ENCODE results near the gene DALRD3.

Gene DALRD3

GRCh38 chr3:49004352-49005302, 13.8 kb downstream of the DALRD3 start:
- DNase-seq: peak in 2 of 3 experiments; percentile 2 to 35

GRCh38 chr3:49001155-49001554, 17.2 kb downstream of the DALRD3 start:
- no peak for DNase-seq

GRCh38 chr3:48999085-48999858, 19.1 kb downstream of the DALRD3 start:
- DNase-seq: peak; percentile 7 to 86 (median 62)

- DNase-seq: peak; percentile 85 to 92 (median 86)
Measured at GRCh38 chr3:48997714-48998637, 20.4 kb downstream of the DALRD3 start.

- no peak for DNase-seq
Measured at GRCh38 chr3:48997102-48997635, 21.2 kb downstream of the DALRD3 start.

- no peak for DNase-seq
Measured at GRCh38 chr3:48996640-48997039, 21.7 kb downstream of the DALRD3 start.

GRCh38 chr3:48993834-48994233, 24.5 kb downstream of the DALRD3 start:
- DNase-seq: no peak

GRCh38 chr3:48991851-48992545, 26.4 kb downstream of the DALRD3 start:
- no peak for DNase-seq

- peak; percentile 37 to 73 (median 65) for DNase-seq
Measured at GRCh38 chr3:48990636-48991469, 27.5 kb downstream of the DALRD3 start.

- peak; percentile 69 to 88 (median 81) for DNase-seq
Measured at GRCh38 chr3:48989796-48990635, 28.4 kb downstream of the DALRD3 start, which contains the start of gene P4HTM. P4HTM (plus strand) TSS chr3:48990241; CDS start chr3:48990257, 16 bp downstream.

- peak in 1 of 3 experiments; percentile 33 for DNase-seq
Measured at GRCh38 chr3:48989126-48989795, 29.1 kb downstream of the DALRD3 start.

GRCh38 chr3:48985831-48986376, 32.5 kb downstream of the DALRD3 start:
- DNase-seq: no peak

GRCh38 chr3:48984663-48985062, 33.7 kb downstream of the DALRD3 start:
- DNase-seq: no peak

- DNase-seq: no peak
Measured at GRCh38 chr3:48983096-48983495, 35.3 kb downstream of the DALRD3 start.

- no peak for DNase-seq
Measured at GRCh38 chr3:48982686-48983085, 35.7 kb downstream of the DALRD3 start.

- DNase-seq: no peak
Measured at GRCh38 chr3:48982016-48982415, 36.4 kb downstream of the DALRD3 start.

GRCh38 chr3:48980295-48980694, 38.1 kb downstream of the DALRD3 start:
- no peak for DNase-seq

- no peak for DNase-seq
Measured at GRCh38 chr3:48979451-48979850, 38.9 kb downstream of the DALRD3 start.
